Eye (tissue), 1 donor: ENCODE measurements around the gene GRAMD4.
A peak's percentile ranks its signal among the peaks of the same experiment; 100 is the strongest.
"Not testable (repeated sequence)": the region's sequence is repeated elsewhere in the genome, so short reads cannot be mapped to it uniquely, and the experiment has no call there.

ENCODE experiments used
- DNase-seq: peaks from one replicate; pipeline ENCODE4 v3.0.0-alpha.2; 2015

The GRAMD4 gene

DNA sequence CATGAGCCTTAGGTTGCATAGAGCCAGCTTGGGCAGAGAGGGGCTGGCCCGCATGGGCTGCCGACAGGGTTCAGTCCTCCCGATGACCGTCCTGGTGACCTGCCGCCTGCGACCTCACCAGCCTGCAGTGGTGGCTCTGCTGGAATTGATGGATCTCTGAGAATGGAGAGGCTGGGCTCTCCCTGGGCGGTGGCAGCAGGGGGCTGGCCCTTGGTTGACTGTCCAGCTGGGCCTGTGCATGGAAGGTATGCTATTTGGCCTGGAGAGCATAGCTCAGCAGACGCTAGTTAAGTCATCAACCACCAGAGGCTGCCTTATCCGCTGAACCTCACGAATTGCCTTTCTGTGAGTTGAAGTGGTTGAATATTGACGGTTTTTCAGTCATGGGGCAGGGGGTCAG lies 19.7 kb downstream of the GRAMD4 start:
- peak; percentile 44 for DNase-seq

DNA sequence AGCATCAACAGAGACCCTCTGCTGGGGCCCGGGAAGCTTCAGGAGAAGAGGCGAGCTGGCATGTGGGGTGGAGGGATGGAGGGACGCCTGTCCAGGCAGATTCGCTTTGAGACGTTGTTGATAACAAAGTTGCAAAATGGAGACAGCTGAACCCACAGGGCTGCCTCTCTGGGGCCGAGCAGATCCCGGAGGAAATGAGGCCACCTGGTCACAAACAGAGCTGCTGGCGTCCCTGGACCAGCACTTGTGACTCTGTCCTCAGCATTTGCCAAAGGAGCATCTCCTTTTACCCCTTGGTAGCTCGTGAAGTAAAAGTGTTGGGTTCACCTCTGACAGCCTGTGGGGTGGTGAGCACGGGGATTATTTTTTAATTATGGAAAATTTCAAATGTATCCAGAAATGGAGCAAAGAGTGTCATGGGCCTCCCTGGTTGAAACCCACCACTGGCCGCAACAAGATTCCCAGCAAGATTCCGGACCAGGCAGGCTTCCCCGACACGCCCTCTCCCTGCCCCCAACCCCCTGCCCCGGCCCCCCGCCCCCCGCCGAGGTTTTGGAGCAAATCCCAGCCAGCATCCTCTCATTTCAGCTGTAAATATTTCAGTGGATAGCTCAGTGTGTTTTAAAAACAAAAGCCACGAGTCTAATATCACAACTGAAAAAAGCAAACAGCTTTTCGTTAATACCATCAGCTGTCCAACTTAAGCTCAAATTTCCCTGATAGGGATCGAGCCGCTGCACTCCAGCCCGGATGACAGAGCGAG lies 20.3 kb downstream of the GRAMD4 start:
- DNase-seq = peak; percentile 23

- DNase-seq = no peak
These were observed 21.7 kb downstream of the GRAMD4 start for GRCh38 chr22:46641811-46642266.

- DNase-seq = not testable (repeated sequence)
These were observed 22.8 kb downstream of the GRAMD4 start for GRCh38 chr22:46642840-46643480.

- DNase-seq = no peak
These were observed 26.5 kb downstream of the GRAMD4 start for GRCh38 chr22:46646531-46647215.

DNA sequence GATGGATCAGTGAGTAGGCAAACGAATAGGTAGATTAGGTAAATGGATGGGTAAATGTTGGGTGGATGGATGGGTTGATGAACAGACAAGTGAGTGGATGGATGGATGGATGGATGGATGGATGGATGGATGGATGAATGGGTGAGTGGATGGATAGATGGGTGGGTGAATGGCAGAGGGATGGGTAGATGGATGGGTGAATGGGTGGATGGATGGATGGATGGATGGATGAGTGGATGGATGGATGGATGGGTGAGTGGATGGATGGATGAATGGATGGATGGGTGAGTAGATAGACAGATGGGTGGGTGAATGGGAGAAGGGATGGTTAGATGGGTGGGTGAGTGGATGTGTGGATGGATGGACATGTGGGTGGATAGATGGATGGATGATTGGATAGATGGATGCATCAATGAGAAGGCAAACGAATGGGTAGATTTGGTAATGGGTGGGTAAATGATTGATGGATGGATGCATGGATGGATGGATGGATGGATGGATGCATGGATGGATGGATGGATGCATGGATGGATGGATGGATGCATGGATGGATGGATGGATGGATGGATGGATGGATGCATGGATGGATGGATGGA lies 28.1 kb downstream of the GRAMD4 start:
- not testable (repeated sequence) for DNase-seq

GRCh38 chr22:46649141-46650077 lies 29.2 kb downstream of the GRAMD4 start:
- peak; percentile 21 for DNase-seq

DNA sequence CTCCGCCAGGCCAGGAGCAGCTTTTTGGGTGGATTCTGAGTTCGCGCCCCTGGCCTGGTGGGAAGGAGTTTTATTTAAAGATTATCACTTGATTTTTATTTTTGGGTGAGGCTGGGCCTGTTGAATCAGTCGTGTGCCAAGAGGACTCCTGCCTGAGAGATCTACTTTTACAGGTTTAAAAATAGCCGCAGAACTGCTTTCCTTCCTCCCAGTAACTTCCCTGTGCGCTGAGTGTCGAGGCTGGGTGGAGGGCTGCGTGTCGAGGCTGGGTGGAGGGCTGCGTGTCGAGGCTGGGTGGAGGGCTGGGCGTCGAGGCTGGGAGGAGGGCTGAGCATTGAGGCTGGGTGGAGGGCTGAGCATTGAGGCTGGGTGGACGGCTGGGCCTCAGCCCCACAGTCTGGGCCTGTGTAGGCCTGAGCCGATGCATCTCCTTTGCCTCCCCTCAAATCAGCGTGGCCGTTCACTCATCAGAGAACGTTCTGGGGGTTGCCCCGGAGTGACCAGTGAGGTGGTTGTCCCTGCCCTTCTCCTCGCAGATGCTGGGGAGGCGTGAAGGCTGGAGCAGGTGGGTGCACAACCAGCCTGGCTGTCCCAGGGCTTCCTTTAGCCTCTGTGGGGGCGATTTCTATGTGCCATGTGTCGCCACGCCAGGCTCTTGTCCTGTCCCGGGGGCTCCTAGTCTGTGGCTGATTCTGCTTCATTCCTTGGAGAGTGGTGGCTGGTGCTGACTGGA lies 30.1 kb downstream of the GRAMD4 start:
- DNase-seq = no peak

GRCh38 chr22:46651316-46651715 lies 31.1 kb downstream of the GRAMD4 start:
- no peak for DNase-seq

DNA sequence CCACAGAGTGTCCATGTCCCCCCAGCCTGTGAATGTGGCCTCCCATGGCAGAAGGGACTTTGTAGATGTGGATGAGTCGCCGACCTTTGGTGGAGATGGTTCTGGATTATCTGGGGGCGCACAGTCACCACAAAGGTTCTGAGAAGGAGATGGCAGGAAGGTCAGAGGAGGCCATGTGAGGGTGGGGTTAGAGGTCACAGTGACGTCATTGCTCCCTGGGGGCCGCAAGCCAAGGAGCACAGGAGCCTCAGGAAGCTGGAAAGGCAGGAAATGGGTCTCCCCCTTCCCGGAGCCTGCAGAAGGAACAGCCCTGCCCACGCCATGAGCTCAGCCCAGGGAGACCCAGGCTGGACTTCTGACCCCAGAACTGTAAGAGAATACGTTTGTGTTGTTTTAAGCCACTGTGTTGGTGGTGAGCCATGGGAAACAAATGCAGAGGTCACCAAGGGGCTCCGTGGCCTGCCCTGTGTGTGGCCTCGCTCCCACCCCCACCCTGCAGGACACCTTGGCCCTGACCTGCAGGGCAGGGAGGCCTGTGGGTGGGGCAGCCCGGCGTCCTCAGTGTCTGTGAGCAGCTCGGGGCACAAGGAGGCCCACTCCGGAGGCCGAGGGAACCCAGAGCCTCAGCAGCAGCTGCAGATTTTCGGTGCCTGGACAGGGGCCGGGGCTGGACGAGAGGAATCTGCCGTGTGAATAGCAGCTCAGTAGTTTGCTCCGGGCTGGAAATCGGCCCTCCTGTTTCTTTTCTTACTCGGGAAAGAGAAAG lies 32.1 kb downstream of the GRAMD4 start:
- peak; percentile 49 for DNase-seq

DNA sequence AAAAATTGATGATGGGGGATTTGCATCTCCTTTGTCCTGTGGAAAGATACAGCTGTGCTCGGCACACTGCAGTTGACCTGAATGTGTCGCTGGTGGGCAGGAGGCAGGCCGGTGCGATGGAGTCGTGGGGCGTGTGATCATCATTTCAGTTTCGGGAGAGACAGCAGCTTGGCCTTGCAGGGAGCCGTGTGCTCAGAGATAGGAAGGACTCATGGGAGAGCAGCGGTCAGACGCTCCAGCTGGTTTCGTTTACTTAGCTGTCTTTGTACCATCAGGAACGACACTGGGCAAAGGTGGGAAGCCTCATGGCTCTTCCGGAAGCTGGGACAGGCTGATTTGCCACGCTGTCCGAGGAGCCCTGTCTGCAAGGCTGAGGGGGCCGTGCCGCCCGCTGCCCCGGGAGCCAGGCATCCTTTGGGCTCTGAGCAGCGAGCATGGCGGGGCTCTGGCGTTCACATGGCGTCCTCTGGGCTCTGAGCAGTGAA lies 32.7 kb downstream of the GRAMD4 start:
- peak; percentile 76 for DNase-seq

DNA sequence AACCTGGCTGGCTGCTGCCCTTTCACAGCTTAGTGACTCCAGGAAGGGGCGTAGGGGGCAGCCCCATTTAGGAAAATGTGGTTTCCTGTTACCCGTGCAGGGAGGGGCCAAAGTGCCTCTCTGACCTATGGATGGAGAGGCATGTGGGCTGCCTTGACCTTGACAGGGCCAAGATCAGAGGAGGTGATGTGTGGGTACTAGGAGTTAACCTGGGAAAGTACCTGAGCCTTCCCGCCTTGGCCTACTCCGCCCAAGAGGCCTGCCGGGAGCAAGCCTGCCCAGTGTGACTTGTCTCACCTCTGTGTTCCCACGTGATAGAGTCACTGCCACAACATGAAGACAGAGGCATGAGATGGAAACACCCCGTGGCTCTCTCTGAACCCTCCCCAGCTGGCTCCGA lies 33.4 kb downstream of the GRAMD4 start:
- DNase-seq = no peak

DNA sequence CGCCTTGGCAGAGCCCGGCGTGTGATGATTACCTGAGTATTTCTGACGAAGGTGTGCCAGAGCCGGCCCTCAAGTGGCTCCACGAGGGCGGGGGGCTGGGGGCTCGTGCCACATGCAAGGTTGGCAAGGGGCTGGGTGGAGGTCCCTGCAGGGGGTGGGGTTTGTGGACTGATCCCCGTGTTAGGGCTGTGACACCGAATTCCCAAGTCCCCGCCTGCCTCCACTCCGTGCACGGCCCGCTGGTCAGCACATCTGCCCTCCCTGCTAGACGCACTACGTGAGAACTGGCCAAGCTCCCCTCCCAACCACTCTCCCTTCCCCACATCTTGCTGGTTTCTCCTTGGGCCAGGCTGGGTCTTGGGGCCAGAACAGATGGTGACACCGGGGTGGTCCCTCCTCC lies 34.2 kb downstream of the GRAMD4 start:
- no peak for DNase-seq

GRCh38 chr22:46654927-46655595 lies 34.9 kb downstream of the GRAMD4 start:
- DNase-seq = no peak

- no peak for DNase-seq
These were observed 35.8 kb downstream of the GRAMD4 start for GRCh38 chr22:46655861-46656608.

DNA sequence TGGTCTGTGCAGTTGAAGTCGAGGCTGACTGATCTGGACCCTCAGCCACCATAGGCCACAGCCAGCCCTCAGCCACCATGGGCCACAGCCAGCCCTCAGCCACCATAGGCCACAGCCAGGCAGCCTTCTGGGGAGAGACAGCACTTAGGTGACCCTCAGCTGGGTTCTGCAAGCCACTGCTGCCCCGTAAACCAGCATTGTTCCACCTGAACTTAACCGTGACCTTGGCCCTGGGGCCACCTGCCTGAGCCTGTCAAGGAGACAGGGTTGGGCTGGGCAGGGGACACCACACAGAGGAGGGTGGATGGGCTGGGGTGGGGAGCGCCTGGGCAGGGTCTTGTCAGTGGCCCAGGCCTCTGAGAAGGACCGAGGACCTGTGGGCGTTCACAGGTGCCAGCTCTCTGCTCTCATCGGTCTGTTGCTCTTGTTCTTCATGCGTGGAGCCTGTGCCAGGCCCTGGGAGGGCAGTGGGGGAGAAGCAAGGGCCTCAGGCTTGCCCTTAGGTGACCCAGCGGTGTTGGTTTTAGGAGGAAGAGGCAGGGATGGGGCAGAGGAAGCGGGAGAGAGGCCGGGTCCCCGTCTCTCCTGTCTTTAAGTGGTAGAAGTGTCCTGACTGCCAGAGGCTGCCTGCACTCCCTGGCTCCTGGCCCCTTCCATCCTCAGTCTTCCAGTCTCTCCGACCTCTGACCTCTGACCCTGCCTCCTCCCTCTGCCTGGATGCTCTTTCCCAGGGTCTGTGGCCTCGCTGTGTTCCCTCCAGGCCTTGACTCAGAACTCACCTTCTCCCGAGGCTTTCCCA lies 36.9 kb downstream of the GRAMD4 start:
- DNase-seq = no peak

DNA sequence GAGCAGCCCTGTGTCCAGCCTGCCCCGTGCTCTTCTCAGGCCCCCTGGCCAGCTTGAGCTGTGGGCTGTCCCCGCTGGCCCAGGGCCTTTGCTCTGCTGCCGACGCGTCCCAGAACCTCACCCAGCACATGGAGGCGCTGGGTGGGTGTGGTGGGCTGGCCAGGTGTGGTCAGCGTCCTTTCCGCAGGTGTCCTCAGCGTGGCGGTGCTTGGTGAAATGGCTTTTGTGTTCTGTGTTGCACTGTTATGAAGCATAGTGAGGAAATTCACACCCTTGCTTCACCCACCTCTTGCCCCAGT lies 37.4 kb downstream of the GRAMD4 start:
- no peak for DNase-seq
